CD8-positive, alpha-beta memory T cell (primary cell): ENCODE results near the gene TRMT10C. TPM values are rescaled to one million over a fixed set of nuclear protein-coding genes. Genes with fewer than 3 reads are reported as not detected.
A peak's percentile ranks its signal among the peaks of the same experiment; 100 is the strongest.
"Not testable (repeated sequence)": the region's sequence is repeated elsewhere in the genome, so short reads cannot be mapped to it uniquely, and the experiment has no call there.

ENCODE experiments used
- CTCF ChIA-PET: fragments of 350-600 bp; sonication (Branson Sonifier 250); formaldehyde crosslinking; loops from one replicate; lab custom pipeline; 2021; ENCODE audit warnings: antibody characterized with exemption; lab: Charles Lee
- POLR2A ChIA-PET: fragments of 350-600 bp; sonication (Branson Sonifier 250); formaldehyde crosslinking; loops from one replicate; lab custom pipeline; 2021; ENCODE audit warnings: antibody characterized with exemption; lab: Charles Lee
- DNase-seq, 5 donors: peaks; one replicate each; pipeline versions ENCODE4 v3.0.0 to v3.0.0-alpha.2; 2020 to 2022; ENCODE audit warnings: mixed read lengths in 1 of 5
- H3K27ac ChIP-seq: one replicate; pipeline ENCODE4 v1.7.0; 2013; ENCODE audit warnings: low read depth, mild to moderate bottlenecking, low read length, moderate library complexity
- H3K27me3 ChIP-seq: 2 replicates; pipeline ENCODE4 v1.7.0; 2013; ENCODE audit warnings: low read length, mild to moderate bottlenecking; ENCODE audit not compliant: insufficient read depth, poor library complexity, severe bottlenecking
- H3K36me3 ChIP-seq: 2 replicates; pipeline ENCODE4 v1.7.0; 2013; ENCODE audit warnings: mild to moderate bottlenecking, low read length, moderate library complexity; ENCODE audit not compliant: insufficient read depth
- H3K4me1 ChIP-seq: 2 replicates; pipeline ENCODE4 v1.7.0; 2013; ENCODE audit warnings: mild to moderate bottlenecking, low read length, moderate library complexity; ENCODE audit not compliant: insufficient read depth
- H3K4me3 ChIP-seq: 2 replicates; pipeline ENCODE4 v1.7.0; 2013; ENCODE audit warnings: mild to moderate bottlenecking, low read length
- H3K9me3 ChIP-seq: 2 replicates; pipeline ENCODE4 v1.7.0; 2013; ENCODE audit warnings: mild to moderate bottlenecking, low read length
- H3K27ac Mint-ChIP-seq, 8 donors: one replicate each; pipeline ENCODE4 v1.8.0; 2020 to 2021; ENCODE audit warnings: mixed read lengths in 8 of 8, mild to moderate bottlenecking in 6 of 8, inconsistent platforms in 3 of 8, moderate library complexity in 3 of 8
- H3K27me3 Mint-ChIP-seq, 2 donors: one replicate each; pipeline ENCODE4 v1.8.0; 2020 to 2021; ENCODE audit warnings: mixed read lengths in 2 of 2, mild to moderate bottlenecking in 1 of 2, moderate library complexity in 1 of 2
- H3K36me3 Mint-ChIP-seq, 3 donors: one replicate each; pipeline ENCODE4 v1.8.0; 2020 to 2021; ENCODE audit warnings: mixed read lengths in 3 of 3, inconsistent platforms in 1 of 3, mild to moderate bottlenecking in 1 of 3
- H3K4me1 Mint-ChIP-seq, 3 donors: one replicate each; pipeline ENCODE4 v1.8.0; 2020 to 2021; ENCODE audit warnings: mixed read lengths in 3 of 3, inconsistent platforms in 1 of 3, mild to moderate bottlenecking in 1 of 3
- H3K4me3 Mint-ChIP-seq, 7 donors: one replicate each; pipeline ENCODE4 v1.8.0; 2020 to 2021; ENCODE audit warnings: mixed read lengths in 7 of 7, mild to moderate bottlenecking in 6 of 7, moderate library complexity in 4 of 7, inconsistent platforms in 2 of 7
- H3K9me3 Mint-ChIP-seq, 5 donors: one replicate each; pipeline ENCODE4 v1.8.0; 2020 to 2022; ENCODE audit warnings: mixed read lengths in 5 of 5, mild to moderate bottlenecking in 3 of 5, moderate library complexity in 2 of 5, inconsistent platforms in 1 of 5
- polyA plus RNA-seq: library from polyadenylated mRNA; unstranded; fragments of 300-500 nt; fragmentation: Illumina TruSeq; gene quantifications from one replicate; pipeline ENCODE4 v1.2.3, GENCODE V29; 2021
- total RNA-seq, 2 experiments: library from RNA; stranded (reverse); gene quantifications; one replicate each; pipeline ENCODE4 v1.2.3, GENCODE V29; 2021

The TRMT10C gene
- total and polyA plus RNA-seq, 3 experiments from 2014 or later = 37.3 to 59.3 (median 57.4) TPM

- no peaks in the 10 kb centered on the region for H3K9me3 ChIP-seq
- no peak for DNase-seq
- no peaks in the 10 kb centered on the region for H3K9me3 Mint-ChIP-seq
- H3K4me3 Mint-ChIP-seq = no peak overlapping the region
- H3K4me1 ChIP-seq = peaks cover 33% of the 10 kb centered on the region
- H3K36me3 ChIP-seq = no peaks in the 10 kb centered on the region
- POLR2A ChIA-PET = no interaction called here
- H3K4me1 Mint-ChIP-seq = peaks cover 21 to 34% (median 32%) of the 10 kb centered on the region in 3 donors
- H3K27ac ChIP-seq = peak overlapping the region; percentile 36
- no peaks in the 10 kb centered on the region for H3K27me3 ChIP-seq
- H3K27ac Mint-ChIP-seq = no peak overlapping the region
- H3K36me3 Mint-ChIP-seq = peaks cover 0 to 5% (median 0%) of the 10 kb centered on the region in 3 donors
- H3K27me3 Mint-ChIP-seq = no peaks in the 10 kb centered on the region
- CTCF ChIA-PET = no interaction called here
- H3K4me3 ChIP-seq = no peak overlapping the region
Observed at GRCh38 chr3:101533603-101533968, 28.1 kb upstream of the TRMT10C start.

- CTCF ChIA-PET = no interaction called here
- no peak overlapping the region for H3K4me3 Mint-ChIP-seq
- Histone ChIP-seq H3K9me3 (no peaks in the 10 kb centered on the region), H3K4me3 (no peak overlapping the region), H3K27ac (no peak overlapping the region), H3K36me3 (no peaks in the 10 kb centered on the region), H3K4me1 (peaks cover 21% of the 10 kb centered on the region), H3K27me3 (no peaks in the 10 kb centered on the region)
- DNase-seq = no peak
- H3K27me3 Mint-ChIP-seq = no peaks in the 10 kb centered on the region
- H3K4me1 Mint-ChIP-seq = peaks cover 16 to 23% (median 21%) of the 10 kb centered on the region in 3 donors
- POLR2A ChIA-PET = no interaction called here
- peaks cover 0 to 3% (median 0%) of the 10 kb centered on the region in 5 donors for H3K9me3 Mint-ChIP-seq
- H3K36me3 Mint-ChIP-seq = peaks cover 0 to 10% (median 2%) of the 10 kb centered on the region in 3 donors
- H3K27ac Mint-ChIP-seq = no peak overlapping the region
Observed at GRCh38 chr3:101535221-101535620, 26.4 kb upstream of the TRMT10C start.

GRCh38 chr3:101536266-101536665 is 25.4 kb upstream of the TRMT10C start:
- POLR2A ChIA-PET = no interaction called here
- peaks cover 12% of the 10 kb centered on the region for H3K4me1 ChIP-seq
- H3K36me3 Mint-ChIP-seq = peaks cover 0 to 10% (median 2%) of the 10 kb centered on the region in 3 donors

GRCh38 chr3:101536955-101537354 is 24.7 kb upstream of the TRMT10C start:
- H3K27ac Mint-ChIP-seq, DNase-seq, H3K4me3 ChIP-seq, H3K4me3 Mint-ChIP-seq, H3K27me3 Mint-ChIP-seq, CTCF ChIA-PET, POLR2A ChIA-PET, H3K36me3 ChIP-seq, H3K9me3 ChIP-seq, H3K4me1 Mint-ChIP-seq, H3K27ac ChIP-seq, H3K4me1 ChIP-seq, H3K9me3 Mint-ChIP-seq, H3K27me3 ChIP-seq: not testable (repeated sequence)
- peaks cover 0 to 10% (median 2%) of the 10 kb centered on the region in 3 donors for H3K36me3 Mint-ChIP-seq

More at GRCh38 chr3:101536266-101536665, 25.4 kb upstream of the TRMT10C start:
- no peak for DNase-seq
- no peak overlapping the region for H3K27ac ChIP-seq
- no peaks in the 10 kb centered on the region for H3K9me3 ChIP-seq
- CTCF ChIA-PET = no interaction called here
- Mint-ChIP-seq H3K27me3 (no peaks in the 10 kb centered on the region), H3K4me1 (peaks cover 7 to 13% (median 10%) of the 10 kb centered on the region in 3 donors), H3K4me3 (no peak overlapping the region), H3K27ac (peak overlapping the region in 1 of 8 donors; percentile 61), H3K9me3 (peaks cover 0 to 3% (median 0%) of the 10 kb centered on the region in 5 donors)
- no peaks in the 10 kb centered on the region for H3K36me3 ChIP-seq
- H3K27me3 ChIP-seq = no peaks in the 10 kb centered on the region
- no peak overlapping the region for H3K4me3 ChIP-seq

- H3K36me3 Mint-ChIP-seq = peaks cover 0 to 6% (median 2%) of the 10 kb centered on the region in 3 donors
- ChIA-PET CTCF (interaction anchor here (0.6 to 2.0 kb wide), 4 partner anchors 12 to 112 kb away, joined by 3 to 9 read pairs (median 6); no protein-coding TSS in a partner anchor), POLR2A (interaction anchor here (1.2 kb wide), 1 partner anchor 24 kb away, joined by 4 read pairs; no protein-coding TSS in a partner anchor)
- H3K4me1 Mint-ChIP-seq = peaks cover 25 to 30% (median 29%) of the 10 kb centered on the region in 3 donors
- no peaks in the 10 kb centered on the region for H3K27me3 ChIP-seq
- peak overlapping the region in 6 of 7 donors; percentile 61 to 82 (median 63) for H3K4me3 Mint-ChIP-seq
- H3K4me3 ChIP-seq = no peak overlapping the region
- DNase-seq = peak in 2 of 5 donors; percentile 17 to 23
- H3K27me3 Mint-ChIP-seq = no peaks in the 10 kb centered on the region
- no peak overlapping the region for H3K27ac ChIP-seq
- H3K9me3 Mint-ChIP-seq = peaks cover 0 to 3% (median 0%) of the 10 kb centered on the region in 5 donors
- peaks cover 30% of the 10 kb centered on the region for H3K4me1 ChIP-seq
- H3K36me3 ChIP-seq = no peaks in the 10 kb centered on the region
- peak overlapping the region; percentile 68 to 96 (median 88) for H3K27ac Mint-ChIP-seq
- H3K9me3 ChIP-seq = no peaks in the 10 kb centered on the region
Observed at GRCh38 chr3:101542957-101543356, 18.7 kb upstream of the TRMT10C start.

GRCh38 chr3:101544161-101544850 is 17.4 kb upstream of the TRMT10C start:
- Mint-ChIP-seq H3K36me3 (peaks cover 0 to 6% (median 0%) of the 10 kb centered on the region in 3 donors), H3K9me3 (no peaks in the 10 kb centered on the region), H3K4me3 (peak overlapping the region in 5 of 7 donors; percentile 21 to 49 (median 41)), H3K27me3 (no peaks in the 10 kb centered on the region), H3K27ac (peak overlapping the region; percentile 17 to 85 (median 67)), H3K4me1 (peaks cover 25 to 37% (median 29%) of the 10 kb centered on the region in 3 donors)
- no peaks in the 10 kb centered on the region for H3K9me3 ChIP-seq
- no peak overlapping the region for H3K27ac ChIP-seq
- POLR2A ChIA-PET = interaction anchor here (0.6 to 0.7 kb wide), 2 partner anchors 16 to 190 kb away, joined by 4 to 6 read pairs; no protein-coding TSS in a partner anchor
- peaks cover 30% of the 10 kb centered on the region for H3K4me1 ChIP-seq
- H3K4me3 ChIP-seq = no peak overlapping the region
- no peaks in the 10 kb centered on the region for H3K27me3 ChIP-seq
- no peak for DNase-seq
- no peaks in the 10 kb centered on the region for H3K36me3 ChIP-seq
- CTCF ChIA-PET = interaction anchor here (1.3 to 2.0 kb wide), 5 partner anchors 11 to 30 kb away, joined by 4 to 9 read pairs (median 5); partner anchors contain the start of gene PCNP

GRCh38 chr3:101548527-101549105 is 13.1 kb upstream of the TRMT10C start:
- H3K27me3 Mint-ChIP-seq = peaks cover 0 to 4% of the 10 kb centered on the region in 2 donors
- H3K4me1 ChIP-seq = peaks cover 10% of the 10 kb centered on the region
- peak overlapping the region in 4 of 8 donors; percentile 20 to 70 (median 26) for H3K27ac Mint-ChIP-seq
- no peaks in the 10 kb centered on the region for H3K27me3 ChIP-seq
- CTCF ChIA-PET = no interaction called here
- POLR2A ChIA-PET = interaction anchor here (0.6 kb wide), 1 partner anchor 1148 kb away, joined by 5 read pairs; the partner anchor contains the start of gene TOMM70
- peaks cover 10 to 20% (median 10%) of the 10 kb centered on the region in 3 donors for H3K4me1 Mint-ChIP-seq
- H3K9me3 Mint-ChIP-seq = no peaks in the 10 kb centered on the region
- H3K27ac ChIP-seq = no peak overlapping the region
- no peak overlapping the region for H3K4me3 ChIP-seq
- no peak overlapping the region for H3K4me3 Mint-ChIP-seq
- no peak for DNase-seq
- H3K9me3 ChIP-seq = no peaks in the 10 kb centered on the region
- H3K36me3 Mint-ChIP-seq = no peaks in the 10 kb centered on the region
- no peaks in the 10 kb centered on the region for H3K36me3 ChIP-seq

GRCh38 chr3:101549473-101549872 is 12.2 kb upstream of the TRMT10C start:
- Mint-ChIP-seq H3K36me3 (no peaks in the 10 kb centered on the region), H3K4me1 (peaks cover 2 to 12% (median 2%) of the 10 kb centered on the region in 3 donors), H3K9me3 (no peaks in the 10 kb centered on the region), H3K4me3 (no peak overlapping the region), H3K27me3 (peaks cover 3 to 7% of the 10 kb centered on the region in 2 donors), H3K27ac (no peak overlapping the region)
- no peak for DNase-seq
- Histone ChIP-seq H3K9me3 (no peaks in the 10 kb centered on the region), H3K27ac (no peak overlapping the region), H3K4me1 (peaks cover 2% of the 10 kb centered on the region), H3K36me3 (no peaks in the 10 kb centered on the region), H3K27me3 (no peaks in the 10 kb centered on the region), H3K4me3 (no peak overlapping the region)
- POLR2A ChIA-PET = no interaction called here
- CTCF ChIA-PET = no interaction called here
